HEK293 (cell line): ENCODE results near the gene MMP25.

Experiments
- CTCF ChIA-PET: fragments of 350-600 bp; formaldehyde crosslinking; extraction: SDS; loops from one replicate; lab custom pipeline; 2021; ENCODE audit warnings: antibody characterized with exemption; lab: Yijun Ruan, JAX
- POLR2A ChIA-PET: fragments of 300-600 bp; formaldehyde crosslinking; extraction: SDS; loops from one replicate; lab custom pipeline; 2020; ENCODE audit warnings: antibody characterized with exemption, inconsistent platforms; lab: Yijun Ruan, JAX
- H3K27ac ChIP-seq: fragments of 200-500 bp; sonication (Bioruptor generic); 2 replicates; pipeline ENCODE4 v1.5.1; 2014; ENCODE audit warnings: low read depth, low read length, control low read depth, inconsistent platforms; ENCODE audit errors: extremely low read depth
- H3K36me3 ChIP-seq, 2 experiments: fragments of 200-500 bp in 1 of 2; sonication (Bioruptor generic) in 1 of 2; 1 replicate in 1 of 2; 2 replicates in 1 of 2; pipeline ENCODE4 v1.5.1; 2014 to 2017; ENCODE audit warnings: inconsistent platforms in 2 of 2, low read length in 2 of 2; ENCODE audit not compliant: control insufficient read depth in 2 of 2, insufficient read depth in 1 of 2
- H3K4me1 ChIP-seq: fragments of 200-500 bp; sonication (Bioruptor generic); 2 replicates; pipeline ENCODE4 v1.5.1; 2014; ENCODE audit warnings: mild to moderate bottlenecking, low read length, inconsistent platforms; ENCODE audit not compliant: control insufficient read depth, insufficient read depth
- H3K4me3 ChIP-seq: 2 replicates; pipeline ENCODE4 v1.5.1; 2011; ENCODE audit warnings: low read depth, mild to moderate bottlenecking, control low read depth, low read length, moderate library complexity
- H3K9me3 ChIP-seq: fragments of 200-500 bp; sonication (Bioruptor generic); 2 replicates; pipeline ENCODE4 v1.5.1; 2014; ENCODE audit warnings: low read depth, low read length, inconsistent platforms; ENCODE audit not compliant: control insufficient read depth, insufficient read depth
- GLI4 ChIP-seq: fragments of 450-650 bp; formaldehyde crosslinking; IDR thresholded peaks from 2 replicates; pipeline ENCODE4 v1.5.1; 2016; ENCODE audit warnings: missing biosample characterization, missing genetic modification characterization
- HOXA7 ChIP-seq: sonication (generic); formaldehyde crosslinking; IDR thresholded peaks from 2 replicates; pipeline ENCODE4 v1.8.1; 2022; ENCODE audit warnings: missing genetic modification reagents, borderline replicate concordance
- SCRT1 ChIP-seq: fragments of 450-650 bp; formaldehyde crosslinking; IDR thresholded peaks from 2 replicates; pipeline ENCODE4 v1.5.1; 2016; ENCODE audit warnings: missing biosample characterization, missing genetic modification characterization, borderline replicate concordance
- SP2 ChIP-seq: fragments of 450-650 bp; formaldehyde crosslinking; IDR thresholded peaks from 2 replicates; pipeline ENCODE4 v1.5.1; 2016; ENCODE audit warnings: missing biosample characterization, missing genetic modification characterization
- ZBTB20 ChIP-seq: fragments of 450-650 bp; formaldehyde crosslinking; IDR thresholded peaks from 2 replicates; pipeline ENCODE4 v1.5.1; 2016; ENCODE audit warnings: missing biosample characterization, missing genetic modification characterization
- ZBTB7A ChIP-seq: fragments of 450-650 bp; formaldehyde crosslinking; IDR thresholded peaks from 2 replicates; pipeline ENCODE4 v1.5.1; 2016; ENCODE audit warnings: low read depth, missing biosample characterization, missing genetic modification characterization
- ZIC2 ChIP-seq: fragments of 450-650 bp; formaldehyde crosslinking; IDR thresholded peaks from 2 replicates; pipeline ENCODE4 v1.5.1; 2016; ENCODE audit warnings: missing biosample characterization, missing genetic modification characterization
- ZNF140 ChIP-seq: fragments of 450-650 bp; formaldehyde crosslinking; IDR thresholded peaks from 2 replicates; pipeline ENCODE4 v1.5.1; 2016; ENCODE audit warnings: missing biosample characterization, missing genetic modification characterization
- ZNF266 ChIP-seq: fragments of 450-650 bp; formaldehyde crosslinking; IDR thresholded peaks from 2 replicates; pipeline ENCODE4 v1.5.1; 2016; ENCODE audit warnings: missing biosample characterization, missing genetic modification characterization, low read depth
- ZNF302 ChIP-seq: fragments of 450-650 bp; formaldehyde crosslinking; IDR thresholded peaks from 2 replicates; pipeline ENCODE4 v1.5.1; 2016; ENCODE audit warnings: missing biosample characterization, missing genetic modification characterization, low read depth
- ZNF311 ChIP-seq: fragments of 450-650 bp; formaldehyde crosslinking; IDR thresholded peaks from 2 replicates; pipeline ENCODE4 v1.5.1; 2017; ENCODE audit warnings: missing biosample characterization, missing genetic modification characterization, borderline replicate concordance
- ZNF341 ChIP-seq: fragments of 450-650 bp; formaldehyde crosslinking; IDR thresholded peaks from 2 replicates; pipeline ENCODE4; 2016; ENCODE audit warnings: low read depth, missing biosample characterization, missing genetic modification characterization
- ZNF366 ChIP-seq: fragments of 450-650 bp; formaldehyde crosslinking; conservative IDR thresholded peaks from 2 replicates; pipeline ENCODE4 v1.5.1; 2016; ENCODE audit warnings: missing biosample characterization, missing genetic modification characterization
- ZNF473 ChIP-seq: fragments of 450-650 bp; formaldehyde crosslinking; IDR thresholded peaks from 2 replicates; pipeline ENCODE4 v1.5.1; 2017; ENCODE audit warnings: missing biosample characterization, missing genetic modification characterization
- ZNF510 ChIP-seq: fragments of 450-650 bp; formaldehyde crosslinking; IDR thresholded peaks from 2 replicates; pipeline ENCODE4 v1.5.1; 2018; ENCODE audit warnings: mild to moderate bottlenecking, missing genetic modification characterization, missing biosample characterization; ENCODE audit not compliant: insufficient replicate concordance
- ZNF530 ChIP-seq: fragments of 450-650 bp; formaldehyde crosslinking; IDR thresholded peaks from 2 replicates; pipeline ENCODE4 v1.5.1; 2016; ENCODE audit warnings: low read depth, missing biosample characterization, missing genetic modification characterization
- ZNF621 ChIP-seq: fragments of 450-650 bp; formaldehyde crosslinking; IDR thresholded peaks from 2 replicates; pipeline ENCODE4 v1.5.1; 2017; ENCODE audit warnings: missing biosample characterization, missing genetic modification characterization
- TF ChIP-seq, protein P1 (sequence below): fragments of 450-650 bp; formaldehyde crosslinking; IDR thresholded peaks from 2 replicates; pipeline ENCODE4 v1.5.1; 2016; ENCODE audit warnings: missing biosample characterization, missing genetic modification characterization
- TF ChIP-seq, protein P2 (sequence below): fragments of 450-650 bp; formaldehyde crosslinking; IDR thresholded peaks from 2 replicates; pipeline ENCODE4 v1.5.1; 2016; ENCODE audit warnings: missing biosample characterization, missing genetic modification characterization
- TF ChIP-seq, protein P3 (sequence below): fragments of 450-650 bp; formaldehyde crosslinking; IDR thresholded peaks from 2 replicates; pipeline ENCODE4 v1.5.1; 2017; ENCODE audit warnings: missing biosample characterization, missing genetic modification characterization
- TF ChIP-seq, protein P4 (sequence below): fragments of 450-650 bp; formaldehyde crosslinking; conservative IDR thresholded peaks from 2 replicates; pipeline ENCODE4 v1.5.1; 2016; ENCODE audit warnings: low read depth, missing biosample characterization, missing genetic modification characterization
- TF ChIP-seq, protein P5 (sequence below): fragments of 450-650 bp; formaldehyde crosslinking; IDR thresholded peaks from 2 replicates; pipeline ENCODE4 v1.5.1; 2016; ENCODE audit warnings: missing biosample characterization, missing genetic modification characterization
- TF ChIP-seq, protein P6 (sequence below): sonication (generic); formaldehyde crosslinking; IDR thresholded peaks from 2 replicates; pipeline ENCODE4 v1.8.1; 2022; ENCODE audit warnings: mild to moderate bottlenecking, moderate library complexity, missing genetic modification reagents

Gene MMP25

DNA sequence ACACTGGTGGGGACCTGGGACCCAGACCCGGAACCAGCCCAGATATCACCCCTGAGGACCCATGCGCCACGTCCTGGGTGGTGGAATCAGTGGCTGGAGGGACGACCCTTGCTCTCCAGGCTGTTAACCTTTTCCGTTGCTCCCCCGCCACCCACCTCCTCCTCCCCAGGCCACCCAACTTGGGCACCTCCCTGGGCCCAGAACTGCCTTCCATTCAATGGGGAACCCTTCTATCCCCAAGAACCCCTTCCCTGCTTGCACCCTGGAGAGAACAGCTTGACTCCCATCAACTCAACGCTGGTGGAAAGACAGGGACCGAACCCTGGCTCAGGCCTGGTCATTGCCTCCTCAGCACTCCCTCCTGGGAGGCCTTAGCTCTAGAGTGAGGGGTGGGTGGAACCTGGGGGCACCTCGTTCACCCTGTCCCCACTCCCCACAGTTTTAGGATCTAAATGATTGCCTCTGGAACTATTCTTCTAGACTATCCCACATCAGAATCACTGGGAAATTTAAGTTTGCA is 13.4 kb downstream of the MMP25 start:
- CTCF ChIA-PET = interaction anchor here (0.6 to 5.3 kb wide), 26 partner anchors 10 to 275 kb away, joined by 3 to 54 read pairs (median 4); partner anchors contain the start of genes OR1F1, ZNF205 and ZSCAN10
- no peaks in the 10 kb centered on the region for H3K9me3 ChIP-seq
- peaks cover 3% of the 10 kb centered on the region for H3K4me1 ChIP-seq
- H3K36me3 ChIP-seq = peaks cover 0 to 13% of the 10 kb centered on the region in 2 experiments; a peak in 2 of 3 replicates
- H3K4me3 ChIP-seq = peak overlapping the region; percentile 33
- POLR2A ChIA-PET = interaction anchor here (1.1 to 1.9 kb wide), 8 partner anchors 10 to 72 kb away, joined by 3 to 17 read pairs (median 4); partner anchors contain the start of gene ZSCAN10
- H3K27ac ChIP-seq = peak overlapping the region; percentile 56; the same call in 1 of the 2 replicates
- TF ChIP-seq ZNF510 (tag by site-specific recombination) (no peak), ZNF530 (tag by site-specific recombination) (no peak), ZNF140 (tag by site-specific recombination) (no peak), SP2 (no peak), ZNF302 (tag by site-specific recombination) (no peak), ZIC2 (tag by site-specific recombination) (peak; percentile 44), ZNF621 (tag by site-specific recombination) (no peak), ZBTB20 (peak; percentile 16; the same call in 1 of the 2 replicates), ZNF366 (tag by site-specific recombination) (no peak), GLI4 (tag by site-specific recombination) (0 out of 2 replicates have a peak, but pooled peaks have one; percentile 26), ZNF311 (tag by site-specific recombination) (no peak), ZNF266 (no peak), ZNF341 (tag by site-specific recombination) (0 out of 2 replicates have a peak, but pooled peaks have one; percentile 5), HOXA7 (no peak), ZNF473 (tag by site-specific recombination) (no peak), ZBTB7A (tag by site-specific recombination) (no peak), SCRT1 (tag by site-specific recombination) (no peak)
- TF ChIP-seq, protein P1, sequence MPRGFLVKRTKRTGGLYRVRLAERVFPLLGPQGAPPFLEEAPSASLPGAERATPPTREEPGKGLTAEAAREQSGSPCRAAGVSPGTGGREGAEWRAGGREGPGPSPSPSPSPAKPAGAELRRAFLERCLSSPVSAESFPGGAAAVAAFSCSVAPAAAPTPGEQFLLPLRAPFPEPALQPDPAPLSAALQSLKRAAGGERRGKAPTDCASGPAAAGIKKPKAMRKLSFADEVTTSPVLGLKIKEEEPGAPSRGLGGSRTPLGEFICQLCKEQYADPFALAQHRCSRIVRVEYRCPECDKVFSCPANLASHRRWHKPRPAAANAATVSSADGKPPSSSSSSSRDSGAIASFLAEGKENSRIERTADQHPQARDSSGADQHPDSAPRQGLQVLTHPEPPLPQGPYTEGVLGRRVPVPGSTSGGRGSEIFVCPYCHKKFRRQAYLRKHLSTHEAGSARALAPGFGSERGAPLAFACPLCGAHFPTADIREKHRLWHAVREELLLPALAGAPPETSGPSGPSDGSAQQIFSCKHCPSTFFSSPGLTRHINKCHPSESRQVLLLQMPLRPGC (tag by site-specific recombination) = no peak
- TF ChIP-seq, protein P2, sequence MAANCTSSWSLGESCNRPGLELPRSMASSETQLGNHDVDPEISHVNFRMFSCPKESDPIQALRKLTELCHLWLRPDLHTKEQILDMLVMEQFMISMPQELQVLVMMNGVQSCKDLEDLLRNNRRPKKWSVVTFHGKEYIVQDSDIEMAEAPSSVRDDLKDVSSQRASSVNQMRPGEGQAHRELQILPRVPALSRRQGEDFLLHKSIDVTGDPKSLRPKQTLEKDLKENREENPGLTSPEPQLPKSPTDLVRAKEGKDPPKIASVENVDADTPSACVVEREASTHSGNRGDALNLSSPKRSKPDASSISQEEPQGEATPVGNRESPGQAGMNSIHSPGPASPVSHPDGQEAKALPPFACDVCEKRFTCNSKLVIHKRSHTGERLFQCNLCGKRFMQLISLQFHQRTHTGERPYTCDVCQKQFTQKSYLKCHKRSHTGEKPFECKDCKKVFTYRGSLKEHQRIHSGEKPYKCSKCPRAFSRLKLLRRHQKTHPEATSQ (tag by site-specific recombination) = no peak
- TF ChIP-seq, protein P3, sequence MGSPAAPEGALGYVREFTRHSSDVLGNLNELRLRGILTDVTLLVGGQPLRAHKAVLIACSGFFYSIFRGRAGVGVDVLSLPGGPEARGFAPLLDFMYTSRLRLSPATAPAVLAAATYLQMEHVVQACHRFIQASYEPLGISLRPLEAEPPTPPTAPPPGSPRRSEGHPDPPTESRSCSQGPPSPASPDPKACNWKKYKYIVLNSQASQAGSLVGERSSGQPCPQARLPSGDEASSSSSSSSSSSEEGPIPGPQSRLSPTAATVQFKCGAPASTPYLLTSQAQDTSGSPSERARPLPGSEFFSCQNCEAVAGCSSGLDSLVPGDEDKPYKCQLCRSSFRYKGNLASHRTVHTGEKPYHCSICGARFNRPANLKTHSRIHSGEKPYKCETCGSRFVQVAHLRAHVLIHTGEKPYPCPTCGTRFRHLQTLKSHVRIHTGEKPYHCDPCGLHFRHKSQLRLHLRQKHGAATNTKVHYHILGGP (tag by site-specific recombination) = no peak
- TF ChIP-seq, protein P4, sequence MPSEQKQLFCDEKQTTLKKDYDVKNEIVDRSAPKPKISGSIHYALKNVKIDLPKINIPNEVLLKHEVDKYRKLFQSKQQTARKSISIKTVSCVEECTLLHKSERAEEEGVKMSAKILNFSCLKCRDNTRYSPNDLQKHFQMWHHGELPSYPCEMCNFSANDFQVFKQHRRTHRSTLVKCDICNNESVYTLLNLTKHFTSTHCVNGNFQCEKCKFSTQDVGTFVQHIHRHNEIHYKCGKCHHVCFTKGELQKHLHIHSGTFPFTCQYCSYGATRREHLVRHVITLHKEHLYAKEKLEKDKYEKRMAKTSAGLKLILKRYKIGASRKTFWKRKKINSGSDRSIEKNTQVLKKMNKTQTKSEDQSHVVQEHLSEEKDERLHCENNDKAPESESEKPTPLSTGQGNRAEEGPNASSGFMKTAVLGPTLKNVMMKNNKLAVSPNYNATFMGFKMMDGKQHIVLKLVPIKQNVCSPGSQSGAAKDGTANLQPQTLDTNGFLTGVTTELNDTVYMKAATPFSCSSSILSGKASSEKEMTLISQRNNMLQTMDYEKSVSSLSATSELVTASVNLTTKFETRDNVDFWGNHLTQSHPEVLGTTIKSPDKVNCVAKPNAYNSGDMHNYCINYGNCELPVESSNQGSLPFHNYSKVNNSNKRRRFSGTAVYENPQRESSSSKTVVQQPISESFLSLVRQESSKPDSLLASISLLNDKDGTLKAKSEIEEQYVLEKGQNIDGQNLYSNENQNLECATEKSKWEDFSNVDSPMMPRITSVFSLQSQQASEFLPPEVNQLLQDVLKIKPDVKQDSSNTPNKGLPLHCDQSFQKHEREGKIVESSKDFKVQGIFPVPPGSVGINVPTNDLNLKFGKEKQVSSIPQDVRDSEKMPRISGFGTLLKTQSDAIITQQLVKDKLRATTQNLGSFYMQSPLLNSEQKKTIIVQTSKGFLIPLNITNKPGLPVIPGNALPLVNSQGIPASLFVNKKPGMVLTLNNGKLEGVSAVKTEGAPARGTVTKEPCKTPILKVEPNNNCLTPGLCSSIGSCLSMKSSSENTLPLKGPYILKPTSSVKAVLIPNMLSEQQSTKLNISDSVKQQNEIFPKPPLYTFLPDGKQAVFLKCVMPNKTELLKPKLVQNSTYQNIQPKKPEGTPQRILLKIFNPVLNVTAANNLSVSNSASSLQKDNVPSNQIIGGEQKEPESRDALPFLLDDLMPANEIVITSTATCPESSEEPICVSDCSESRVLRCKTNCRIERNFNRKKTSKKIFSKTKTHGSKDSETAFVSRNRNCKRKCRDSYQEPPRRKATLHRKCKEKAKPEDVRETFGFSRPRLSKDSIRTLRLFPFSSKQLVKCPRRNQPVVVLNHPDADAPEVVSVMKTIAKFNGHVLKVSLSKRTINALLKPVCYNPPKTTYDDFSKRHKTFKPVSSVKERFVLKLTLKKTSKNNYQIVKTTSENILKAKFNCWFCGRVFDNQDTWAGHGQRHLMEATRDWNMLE = no peak
- TF ChIP-seq, protein P5, sequence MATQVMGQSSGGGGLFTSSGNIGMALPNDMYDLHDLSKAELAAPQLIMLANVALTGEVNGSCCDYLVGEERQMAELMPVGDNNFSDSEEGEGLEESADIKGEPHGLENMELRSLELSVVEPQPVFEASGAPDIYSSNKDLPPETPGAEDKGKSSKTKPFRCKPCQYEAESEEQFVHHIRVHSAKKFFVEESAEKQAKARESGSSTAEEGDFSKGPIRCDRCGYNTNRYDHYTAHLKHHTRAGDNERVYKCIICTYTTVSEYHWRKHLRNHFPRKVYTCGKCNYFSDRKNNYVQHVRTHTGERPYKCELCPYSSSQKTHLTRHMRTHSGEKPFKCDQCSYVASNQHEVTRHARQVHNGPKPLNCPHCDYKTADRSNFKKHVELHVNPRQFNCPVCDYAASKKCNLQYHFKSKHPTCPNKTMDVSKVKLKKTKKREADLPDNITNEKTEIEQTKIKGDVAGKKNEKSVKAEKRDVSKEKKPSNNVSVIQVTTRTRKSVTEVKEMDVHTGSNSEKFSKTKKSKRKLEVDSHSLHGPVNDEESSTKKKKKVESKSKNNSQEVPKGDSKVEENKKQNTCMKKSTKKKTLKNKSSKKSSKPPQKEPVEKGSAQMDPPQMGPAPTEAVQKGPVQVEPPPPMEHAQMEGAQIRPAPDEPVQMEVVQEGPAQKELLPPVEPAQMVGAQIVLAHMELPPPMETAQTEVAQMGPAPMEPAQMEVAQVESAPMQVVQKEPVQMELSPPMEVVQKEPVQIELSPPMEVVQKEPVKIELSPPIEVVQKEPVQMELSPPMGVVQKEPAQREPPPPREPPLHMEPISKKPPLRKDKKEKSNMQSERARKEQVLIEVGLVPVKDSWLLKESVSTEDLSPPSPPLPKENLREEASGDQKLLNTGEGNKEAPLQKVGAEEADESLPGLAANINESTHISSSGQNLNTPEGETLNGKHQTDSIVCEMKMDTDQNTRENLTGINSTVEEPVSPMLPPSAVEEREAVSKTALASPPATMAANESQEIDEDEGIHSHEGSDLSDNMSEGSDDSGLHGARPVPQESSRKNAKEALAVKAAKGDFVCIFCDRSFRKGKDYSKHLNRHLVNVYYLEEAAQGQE (tag by site-specific recombination) = no peak
- TF ChIP-seq, protein P6, sequence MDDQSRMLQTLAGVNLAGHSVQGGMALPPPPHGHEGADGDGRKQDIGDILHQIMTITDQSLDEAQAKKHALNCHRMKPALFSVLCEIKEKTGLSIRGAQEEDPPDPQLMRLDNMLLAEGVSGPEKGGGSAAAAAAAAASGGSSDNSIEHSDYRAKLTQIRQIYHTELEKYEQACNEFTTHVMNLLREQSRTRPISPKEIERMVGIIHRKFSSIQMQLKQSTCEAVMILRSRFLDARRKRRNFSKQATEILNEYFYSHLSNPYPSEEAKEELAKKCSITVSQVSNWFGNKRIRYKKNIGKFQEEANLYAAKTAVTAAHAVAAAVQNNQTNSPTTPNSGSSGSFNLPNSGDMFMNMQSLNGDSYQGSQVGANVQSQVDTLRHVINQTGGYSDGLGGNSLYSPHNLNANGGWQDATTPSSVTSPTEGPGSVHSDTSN (CRISPR knock-in tag) = no peak
